GM19397 (cell line): ENCODE data around the gene KRTAP1-3.
"Not testable (repeated sequence)": the region's sequence is repeated elsewhere in the genome, so short reads cannot be mapped to it uniquely, and the experiment has no call there.

Source experiments
- ATAC-seq: cut with Tn5 transposase; IDR thresholded peaks from one replicate; pipeline ENCODE4 v1.9.1; 2021; ENCODE audit warnings: mild to moderate bottlenecking, moderate library complexity; ENCODE audit not compliant: unreplicated experiment

The KRTAP1-3 gene

DNA sequence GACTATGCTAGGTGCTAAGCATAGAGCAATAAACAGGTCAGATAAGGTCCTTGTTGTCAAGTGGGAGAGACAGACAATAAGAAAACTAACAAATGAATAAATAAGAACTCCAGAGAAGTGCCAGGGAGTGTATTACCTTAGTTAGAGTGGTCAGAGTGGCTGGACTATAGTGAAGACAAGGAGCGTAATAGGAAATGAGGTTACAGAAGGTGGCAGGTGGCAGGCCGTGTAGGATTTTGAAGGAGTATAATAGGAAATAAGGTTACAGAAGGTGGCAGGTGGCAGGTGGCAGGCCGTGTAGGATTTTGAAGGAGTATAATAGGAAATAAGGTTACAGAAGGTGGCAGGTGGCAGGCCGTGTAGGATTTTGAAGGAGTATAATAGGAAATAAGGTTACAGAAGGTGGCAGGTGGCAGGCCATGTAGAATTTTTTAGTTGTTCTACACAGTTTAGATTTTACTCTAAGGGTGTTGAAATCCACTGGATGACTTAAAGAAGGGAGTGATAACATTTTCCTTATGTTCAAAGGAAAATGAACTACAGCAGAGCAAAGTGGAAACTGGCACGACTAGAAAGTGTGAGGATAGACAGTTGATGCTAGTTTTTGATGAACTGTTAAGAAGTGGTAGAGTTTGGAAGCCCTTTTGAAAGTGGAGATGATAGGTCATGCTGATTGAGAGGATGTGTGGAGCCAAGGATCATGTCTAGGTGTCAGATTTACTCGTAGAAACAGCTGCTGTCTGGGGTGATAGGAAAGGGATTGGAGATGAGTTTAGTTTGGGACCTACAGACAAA, 22.2 kb downstream of the KRTAP1-3 start:
- ATAC-seq: no peak

DNA sequence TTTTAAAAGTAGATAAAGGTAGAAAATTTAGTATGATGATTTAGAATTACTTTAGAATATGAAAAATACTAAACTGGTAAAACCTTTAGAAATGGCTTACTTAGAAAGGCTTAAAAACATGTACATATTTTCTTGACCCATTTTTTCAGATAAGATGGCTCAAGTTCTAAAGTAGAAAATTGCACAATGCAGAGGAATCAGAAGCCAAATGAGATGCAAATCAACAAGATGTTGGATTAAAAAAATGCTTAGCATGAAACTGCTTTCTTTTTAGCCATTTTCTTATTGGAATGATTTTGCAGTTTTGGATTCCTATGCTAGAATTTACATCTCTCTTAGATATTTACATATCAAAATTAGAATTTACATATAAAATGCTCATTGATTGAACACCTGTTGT, 24.2 kb downstream of the KRTAP1-3 start:
- no peak for ATAC-seq

DNA sequence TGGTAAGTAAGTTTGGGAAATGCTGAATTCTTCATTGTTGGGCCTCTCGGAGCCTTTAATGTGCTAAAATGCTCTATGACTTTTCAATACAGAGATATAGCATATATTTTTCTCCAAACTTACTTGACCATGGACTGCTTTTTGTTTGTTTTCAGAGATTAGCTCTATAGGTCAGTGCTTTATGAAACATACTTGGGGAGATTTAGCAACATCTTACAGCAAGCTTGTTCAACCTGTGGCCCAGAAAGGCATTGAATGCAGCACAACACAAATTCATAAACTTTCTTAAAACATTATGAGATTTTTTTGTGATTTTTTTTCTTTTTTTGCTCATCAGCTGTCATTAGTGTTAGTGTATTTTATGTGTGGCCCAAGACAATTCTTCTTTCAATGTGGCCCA, 24.7 kb downstream of the KRTAP1-3 start:
- ATAC-seq: no peak

DNA sequence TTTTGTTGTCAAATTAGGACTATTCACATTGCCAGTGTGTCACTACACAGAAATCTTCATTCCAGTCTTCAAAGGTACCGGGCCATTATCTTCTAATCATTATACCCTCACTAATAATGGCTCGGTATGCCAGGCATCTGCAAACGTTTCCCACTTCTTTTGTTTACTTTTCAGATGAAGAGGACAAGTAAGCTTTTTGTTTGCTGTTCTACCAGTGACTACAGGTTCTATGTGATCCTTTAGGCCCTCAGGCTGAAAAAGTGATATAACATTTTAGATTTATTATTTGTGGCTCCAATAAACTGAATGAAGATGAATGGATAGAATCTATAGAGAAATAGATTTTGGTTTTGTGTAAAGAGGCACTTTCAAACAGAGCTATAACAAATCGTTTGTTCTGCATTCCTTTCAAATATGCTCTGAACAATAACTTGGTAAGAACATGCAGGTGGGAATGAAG, 25.3 kb downstream of the KRTAP1-3 start:
- ATAC-seq: no peak

DNA sequence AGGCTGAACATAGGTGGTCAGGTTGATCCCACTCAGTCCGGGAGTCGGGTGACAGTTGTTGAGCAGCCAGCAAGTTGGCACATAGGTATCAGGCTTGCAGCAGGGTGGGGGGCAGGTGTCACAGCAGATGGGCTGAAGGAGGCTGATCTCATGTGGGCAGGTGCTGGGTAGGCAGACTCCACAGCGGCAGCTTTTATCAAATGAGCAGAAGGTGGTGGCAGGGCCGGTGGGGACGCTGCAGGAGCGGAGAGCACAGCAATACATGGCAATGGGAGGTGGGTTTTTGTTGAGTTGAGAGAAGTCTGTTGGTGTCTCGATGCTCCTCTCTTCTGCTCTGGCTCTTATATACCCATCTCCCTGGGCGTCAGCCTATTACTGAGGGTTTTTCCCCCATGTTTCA, 25.9 kb downstream of the KRTAP1-3 start, which contains the start of gene KRTAP3-1:
Gene KRTAP3-1 (minus strand): TSS at position 318 of the 400 bp plus-strand sequence. CDS start 54 bp downstream, at position 264.
- ATAC-seq: no peak

DNA sequence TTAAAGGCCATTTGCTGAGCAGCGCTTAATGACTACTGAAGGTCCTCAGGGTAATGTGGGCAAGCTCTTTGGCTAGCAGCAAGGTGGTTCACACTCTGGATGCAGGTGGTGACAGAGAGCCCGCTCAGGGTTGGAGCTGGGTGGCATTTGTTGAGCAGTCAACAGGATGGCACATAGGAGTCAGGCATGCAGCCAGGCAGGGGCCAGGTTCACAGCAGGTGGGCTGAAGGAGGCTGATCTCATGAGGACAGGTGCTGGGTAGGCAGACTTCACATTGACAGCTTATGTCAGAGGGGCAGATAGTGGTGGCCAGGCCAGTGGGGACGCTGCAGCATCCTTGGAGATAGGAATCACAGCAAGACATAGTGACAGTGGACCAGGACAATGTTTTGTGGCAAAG, 30.3 kb downstream of the KRTAP1-3 start:
- no peak for ATAC-seq

DNA sequence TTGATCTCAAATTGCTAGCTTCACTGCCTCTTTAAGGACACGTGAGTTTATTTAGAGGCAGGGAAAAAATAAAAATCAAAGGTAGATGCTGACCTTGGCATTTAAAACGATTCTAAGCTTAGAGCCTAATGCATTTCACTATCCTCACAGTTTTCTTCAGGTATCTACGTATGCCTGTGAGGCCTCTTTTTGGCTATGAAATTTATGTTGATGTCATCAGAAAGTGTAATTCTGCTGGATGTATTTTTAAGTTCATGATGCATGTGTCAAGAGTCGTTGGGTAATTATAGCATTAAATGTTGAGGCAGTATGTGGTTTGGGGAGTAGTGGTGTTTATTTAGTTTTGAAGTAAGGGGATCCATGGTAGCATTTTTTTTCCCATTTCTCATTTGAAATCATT, 30.7 kb downstream of the KRTAP1-3 start:
- no peak for ATAC-seq

DNA sequence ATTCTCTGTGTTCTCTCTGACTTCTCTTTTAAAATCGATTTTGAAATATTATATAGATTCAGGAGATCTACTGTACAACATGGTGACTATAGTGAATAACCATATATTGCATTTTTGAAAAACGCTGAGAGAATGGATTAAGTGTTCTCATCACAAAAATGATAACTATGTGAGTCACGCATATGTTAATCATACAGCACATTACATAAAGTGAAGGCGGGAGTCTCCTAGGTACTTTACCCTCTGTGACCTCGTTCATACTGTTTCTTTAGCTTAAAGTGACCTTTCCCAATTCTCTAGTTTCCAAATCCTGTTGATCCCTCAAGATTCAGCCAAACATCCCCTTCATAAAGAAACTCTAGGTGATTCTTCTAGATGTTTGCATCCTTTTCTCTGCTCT, 31.9 kb downstream of the KRTAP1-3 start:
- no peak for ATAC-seq

DNA sequence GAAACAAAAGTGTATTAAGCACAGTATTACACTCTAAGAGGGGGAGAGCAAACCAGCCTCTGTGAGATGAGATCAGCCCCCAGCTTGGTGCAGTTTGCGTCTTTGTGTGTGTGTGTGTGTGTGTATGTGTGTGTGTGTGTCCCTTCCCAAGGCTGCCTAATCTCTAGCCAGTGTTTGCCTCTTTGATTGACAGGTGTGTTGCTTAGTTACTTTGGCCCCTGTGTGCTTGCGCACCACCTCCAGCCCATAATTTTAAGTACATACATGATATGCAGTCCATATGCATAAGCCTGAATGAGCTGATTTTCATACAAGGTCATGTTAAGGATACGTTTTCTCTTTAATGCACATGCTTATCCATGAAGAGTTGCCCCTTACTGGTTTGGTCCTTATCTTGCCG, 32.9 kb downstream of the KRTAP1-3 start:
- no peak for ATAC-seq

DNA sequence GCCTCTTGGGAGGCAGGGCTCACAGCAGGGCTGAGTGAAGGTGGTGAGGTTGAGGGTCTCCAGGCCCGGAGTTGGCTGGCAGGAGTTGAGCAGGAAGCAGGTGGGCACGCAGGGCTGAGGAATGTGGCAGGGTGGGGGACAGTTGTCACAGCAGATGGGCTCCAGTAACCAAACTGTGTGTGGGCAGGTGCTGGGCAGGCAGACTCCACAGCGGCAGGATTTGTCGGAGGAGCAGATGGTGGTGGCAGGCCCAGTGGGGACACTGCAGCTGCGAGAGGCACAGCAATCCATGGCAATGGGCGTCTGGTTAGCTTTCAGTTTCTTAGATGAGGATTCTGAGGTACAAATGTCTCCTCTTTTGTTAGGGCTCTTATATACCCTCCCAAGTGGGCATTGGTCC, 35.1 kb downstream of the KRTAP1-3 start, which contains the start of gene KRTAP3-2:
Gene KRTAP3-2 (minus strand): TSS at position 344 of the 400 bp plus-strand sequence. CDS start 53 bp downstream, at position 291.
- not testable (repeated sequence) for ATAC-seq

DNA sequence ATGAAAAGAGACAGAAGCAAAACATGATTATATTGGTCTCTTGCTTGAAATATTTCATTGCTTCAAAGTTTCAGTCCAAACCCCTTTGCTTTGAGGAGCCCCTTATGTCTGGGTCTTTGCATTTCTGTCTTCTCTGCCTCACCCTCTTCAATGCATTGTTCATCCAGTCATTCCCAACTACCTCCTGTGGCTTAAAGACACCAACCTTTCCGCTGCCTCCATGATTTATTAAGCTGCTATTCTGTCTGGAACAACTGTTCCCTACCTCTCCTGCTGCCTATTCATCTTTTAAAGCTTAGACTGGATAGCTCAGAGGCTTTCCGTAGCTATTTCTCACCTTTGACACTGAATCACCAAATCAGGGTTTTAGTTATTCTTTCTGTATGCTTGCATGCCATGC, 37.3 kb downstream of the KRTAP1-3 start:
- no peak for ATAC-seq

DNA sequence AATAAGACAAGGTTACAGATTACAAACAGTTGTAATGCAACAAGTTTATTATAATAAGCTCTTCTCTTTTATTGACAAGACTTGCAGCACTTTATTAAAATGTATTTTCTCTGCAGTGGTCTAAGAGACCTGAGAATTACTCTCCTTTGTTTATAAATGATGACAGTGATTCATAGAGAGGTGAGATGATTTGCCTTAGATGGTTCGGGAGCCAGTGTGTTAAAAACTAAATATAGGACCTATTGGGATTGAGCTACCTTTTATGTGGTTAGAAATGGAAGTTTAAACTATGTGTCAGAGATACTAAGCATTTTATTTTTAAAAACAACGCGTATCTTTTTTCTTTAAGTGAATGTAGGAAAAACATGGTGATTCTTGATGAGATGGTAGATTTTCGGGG, 37.8 kb downstream of the KRTAP1-3 start:
- no peak for ATAC-seq

DNA sequence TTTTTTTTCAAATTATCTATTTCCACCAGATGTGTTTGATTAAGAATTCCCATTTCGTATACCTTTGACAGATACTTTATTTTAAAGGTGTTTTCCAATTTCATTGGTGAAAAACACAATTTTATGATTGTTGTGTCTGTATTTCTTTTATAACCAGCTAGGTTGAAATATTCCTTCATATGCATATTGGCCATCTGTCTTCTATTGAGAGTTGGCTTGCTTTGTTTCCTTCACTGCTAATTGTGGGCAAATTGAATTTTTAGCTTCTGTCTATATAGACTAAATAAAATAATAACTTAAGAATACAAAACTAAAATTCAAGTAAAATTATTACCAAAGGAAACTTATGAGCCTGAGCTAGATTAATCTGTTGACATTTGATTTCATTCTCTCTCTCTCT, 39.6 kb downstream of the KRTAP1-3 start:
- no peak for ATAC-seq

DNA sequence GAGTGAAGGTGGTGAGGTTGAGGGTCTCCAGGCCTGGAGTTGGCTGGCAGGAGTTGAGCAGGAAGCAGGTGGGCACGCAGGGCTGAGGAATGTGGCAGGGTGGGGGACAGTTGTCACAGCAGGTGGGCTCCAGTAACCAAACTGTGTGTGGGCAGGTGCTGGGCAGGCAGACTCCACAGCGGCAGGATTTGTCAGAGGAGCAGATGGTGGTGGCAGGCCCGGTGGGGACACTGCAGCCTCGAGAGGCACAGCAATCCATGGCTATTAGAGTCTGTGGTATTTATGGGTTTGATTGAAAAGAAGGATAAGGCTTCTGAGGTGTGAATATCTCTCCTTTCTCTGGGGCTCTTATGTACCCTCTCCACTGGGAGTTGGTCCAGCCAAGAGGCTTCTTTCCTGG, 40.8 kb downstream of the KRTAP1-3 start, which contains the start of gene KRTAP3-3:
Gene KRTAP3-3 (minus strand): TSS at position 326 of the 400 bp plus-strand sequence. CDS start 67 bp downstream, at position 259.
- ATAC-seq: no peak

DNA sequence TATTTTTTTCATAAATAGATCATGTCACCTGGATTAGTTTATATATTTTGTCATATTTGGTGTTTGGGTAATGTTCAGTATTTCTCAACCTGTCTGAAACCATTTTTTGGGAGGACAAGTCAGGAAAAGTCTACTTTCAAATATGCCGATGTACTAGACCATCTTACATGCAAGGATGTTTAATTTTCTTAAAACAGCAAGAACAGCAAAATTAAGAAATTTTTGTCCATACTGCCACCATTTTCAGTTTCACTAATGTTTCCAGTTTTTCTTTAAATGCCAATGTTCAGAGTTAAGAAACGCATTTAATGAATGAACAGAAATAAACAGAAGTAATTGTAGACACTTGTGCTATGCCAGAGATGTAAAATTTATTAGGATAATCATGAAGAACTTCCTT, 41.6 kb downstream of the KRTAP1-3 start:
- no peak for ATAC-seq

DNA sequence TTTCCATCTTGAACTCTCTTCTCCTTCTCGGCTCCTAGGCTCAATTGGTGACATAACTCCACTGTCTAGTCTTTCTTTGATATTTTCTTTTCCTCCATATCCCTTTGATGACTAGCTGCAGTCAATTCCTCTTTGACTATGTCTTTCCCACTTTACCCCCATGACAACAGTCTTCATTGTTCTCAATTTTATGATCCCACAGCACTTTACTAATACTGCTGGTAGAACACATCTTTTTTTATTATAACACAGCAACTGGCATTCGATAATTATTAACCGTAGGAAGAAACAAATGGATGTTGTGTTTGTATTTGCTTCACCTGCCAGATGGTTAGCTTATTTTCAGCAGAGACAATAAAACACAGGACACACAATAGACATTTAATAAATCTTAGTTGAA, 42.0 kb downstream of the KRTAP1-3 start:
- no peak for ATAC-seq

DNA sequence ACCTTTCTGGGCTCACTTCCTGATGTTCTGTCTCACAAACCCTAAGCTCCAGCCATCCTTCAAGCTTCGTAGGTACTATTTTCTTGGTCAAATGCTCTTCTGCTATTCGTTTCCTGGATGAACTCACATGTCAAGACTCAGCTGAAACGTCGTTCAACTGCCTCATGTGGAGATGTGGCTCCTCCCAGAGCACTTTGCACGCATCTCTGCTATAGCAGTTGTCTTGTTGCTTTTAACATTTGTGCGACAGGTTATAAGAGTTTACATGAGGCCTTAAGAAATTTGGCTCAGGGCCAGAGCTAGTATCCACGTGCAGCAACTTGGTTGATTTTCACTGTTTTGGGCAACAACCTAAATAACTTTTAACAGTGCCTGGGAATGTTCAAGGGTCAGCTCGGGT, 47.8 kb downstream of the KRTAP1-3 start:
- ATAC-seq: no peak

DNA sequence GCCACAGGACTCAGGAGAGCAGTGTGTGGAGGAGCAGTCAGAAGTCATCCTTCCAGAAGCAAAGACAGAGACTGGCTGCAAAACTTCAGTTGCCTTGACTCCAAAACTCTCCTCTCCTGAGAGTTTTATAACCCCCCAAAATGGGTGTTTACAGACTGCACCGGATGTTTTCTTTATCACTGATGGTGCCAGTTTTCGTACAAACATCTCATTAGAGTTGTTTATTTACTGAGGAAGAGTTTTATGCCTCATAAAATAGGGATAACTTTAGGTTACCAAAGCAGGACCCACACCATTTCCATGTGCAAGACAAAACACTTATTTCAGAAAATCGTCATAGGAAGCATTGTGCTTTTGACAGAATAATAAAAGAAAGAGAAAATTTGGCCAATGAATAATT, 50.4 kb downstream of the KRTAP1-3 start, which contains the start of gene KRT40:
Gene KRT40 (minus strand): TSS at position 101 of the 400 bp plus-strand sequence. CDS start 53 bp downstream, at position 48.
- ATAC-seq: no peak
